Gastroesophageal sphincter (tissue), 4 donors: ENCODE measurements around the gene PIK3C2A. TPM values are rescaled to one million over a fixed set of nuclear protein-coding genes. Genes with fewer than 3 reads are reported as not detected.

Experiments used
- ATAC-seq: fragments of 150-250 bp; one replicate; pipeline ENCODE4 v1.9.1; 2016; ENCODE audit warnings: mild to moderate bottlenecking, moderate library complexity
- H3K27ac ChIP-seq, 4 donors: fragments of 200-600 bp; sonication (generic) in 3 of 4; 1 replicate in 3 of 4; 2 replicates in 1 of 4; pipeline ENCODE4 v1.5.1; 2016 to 2019
- H3K27me3 ChIP-seq: fragments of 200-600 bp; sonication (generic); one replicate; pipeline ENCODE4 v1.5.1; 2019
- H3K36me3 ChIP-seq, 2 donors: fragments of 200-600 bp; sonication (generic); one replicate each; pipeline ENCODE4 v1.5.1; 2019; ENCODE audit warnings: control low read depth in 1 of 2
- H3K4me1 ChIP-seq, 3 donors: fragments of 200-600 bp; sonication (generic); 1 replicate in 2 of 3; 2 replicates in 1 of 3; pipeline ENCODE4 v1.5.1; 2016 to 2019; ENCODE audit warnings: control low read depth in 2 of 3
- H3K4me3 ChIP-seq, 2 donors: fragments of 200-600 bp; sonication (generic); one replicate each; pipeline ENCODE4 v1.5.1; 2019; ENCODE audit warnings: mild to moderate bottlenecking in 1 of 2, moderate library complexity in 1 of 2
- H3K9me3 ChIP-seq, 3 donors: fragments of 200-600 bp; sonication (generic); one replicate each; pipeline ENCODE4 v1.5.1; 2017 to 2019; ENCODE audit warnings: control low read depth in 2 of 3
- CTCF ChIP-seq, 4 experiments: fragments of 200-600 bp in 2 of 4; fragments of 450-650 bp in 2 of 4; sonication (generic) in 1 of 4; IDR thresholded peaks; one replicate each; pipeline ENCODE4 v1.5.1; 2017 to 2019; ENCODE audit warnings: antibody characterized with exemption in 4 of 4, mild to moderate bottlenecking in 2 of 4, moderate library complexity in 2 of 4
- EP300 ChIP-seq: sonication (generic); formaldehyde crosslinking; IDR thresholded peaks from one replicate; pipeline ENCODE4 v1.6.1; 2017; ENCODE audit warnings: antibody characterized with exemption, mild to moderate bottlenecking
- POLR2A ChIP-seq, 2 donors: fragments of 450-650 bp; IDR thresholded peaks; one replicate each; pipeline ENCODE4 v1.6.1; 2017; ENCODE audit warnings: antibody characterized with exemption in 2 of 2, mild to moderate bottlenecking in 2 of 2, moderate library complexity in 1 of 2
- POLR2AphosphoS5 ChIP-seq: sonication (generic); formaldehyde crosslinking; IDR thresholded peaks from one replicate; pipeline ENCODE4 v1.6.1; 2017; ENCODE audit warnings: antibody characterized with exemption
- WGBS, 2 donors: methylation state at CpG; one replicate each; pipeline ENCODE4 v1.1.5; 2018; ENCODE audit warnings: low coverage in 1 of 2; 5-methylcytosine and 5-hydroxymethylcytosine counted together
- total RNA-seq, 4 donors: library from RNA; depleted of rRNA; stranded (reverse); fragments of >200 nt; gene quantifications; one replicate each; pipeline ENCODE4 v1.1.0, GENCODE V29; 2016

Gene PIK3C2A
- total RNA-seq, 4 donors from 2014 or later, result 68.2 to 104 (median 88.2) TPM

DNA sequence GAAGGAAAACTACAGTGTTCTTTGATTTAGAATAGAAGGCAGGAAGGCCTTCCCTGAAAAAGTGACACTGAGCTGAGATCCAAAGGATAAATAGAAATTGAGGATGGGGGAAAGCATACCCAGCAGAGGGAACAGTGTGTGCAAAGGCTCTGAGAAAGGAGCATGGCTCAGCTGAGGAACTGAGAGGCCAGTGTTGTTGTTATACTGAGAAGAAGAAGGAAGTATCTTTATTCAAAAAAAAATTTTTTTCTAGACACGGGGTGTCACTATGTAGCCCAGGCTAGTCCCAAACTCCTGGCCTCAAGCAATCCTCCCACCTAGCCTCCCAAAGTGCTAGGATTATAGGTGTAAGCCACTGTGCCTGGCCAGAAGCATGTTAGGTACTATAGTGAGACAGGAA lies 3.5 kb upstream of the PIK3C2A start:
- ATAC-seq, result no peak
- Histone ChIP-seq H3K36me3 (no peaks in the 10 kb centered on the region), H3K4me3 (no peak overlapping the region), H3K9me3 (no peaks in the 10 kb centered on the region), H3K27me3 (no peaks in the 10 kb centered on the region), H3K27ac (no peak overlapping the region), H3K4me1 (peaks cover 0 to 22% (median 5%) of the 10 kb centered on the region in 3 donors)
- TF ChIP-seq CTCF (IDR thresholded peaks at IDR 0.05) (no peak), POLR2A (IDR thresholded peaks at IDR 0.05) (no peak), POLR2AphosphoS5 (no peak), EP300 (no peak)
- WGBS, 2 donors, result 67 to 73% methylated on average over 1 of the region's 1 CpG

GRCh38 chr11:17209939-17210245 lies 2.1 kb upstream of the PIK3C2A start:
- TF ChIP-seq POLR2AphosphoS5 (no peak), POLR2A (IDR thresholded peaks at IDR 0.05) (no peak), CTCF (IDR thresholded peaks at IDR 0.05) (no peak), EP300 (no peak)
- Histone ChIP-seq H3K36me3 (no peaks in the 10 kb centered on the region), H3K9me3 (no peaks in the 10 kb centered on the region), H3K27me3 (no peaks in the 10 kb centered on the region), H3K4me1 (peaks cover 0 to 33% (median 5%) of the 10 kb centered on the region in 3 donors), H3K4me3 (no peak overlapping the region), H3K27ac (peak overlapping the region in 1 of 4 donors; percentile 99)
- 100% methylated on average over 1 of the region's 1 CpG for WGBS, 2 donors
- ATAC-seq, result no peak

DNA sequence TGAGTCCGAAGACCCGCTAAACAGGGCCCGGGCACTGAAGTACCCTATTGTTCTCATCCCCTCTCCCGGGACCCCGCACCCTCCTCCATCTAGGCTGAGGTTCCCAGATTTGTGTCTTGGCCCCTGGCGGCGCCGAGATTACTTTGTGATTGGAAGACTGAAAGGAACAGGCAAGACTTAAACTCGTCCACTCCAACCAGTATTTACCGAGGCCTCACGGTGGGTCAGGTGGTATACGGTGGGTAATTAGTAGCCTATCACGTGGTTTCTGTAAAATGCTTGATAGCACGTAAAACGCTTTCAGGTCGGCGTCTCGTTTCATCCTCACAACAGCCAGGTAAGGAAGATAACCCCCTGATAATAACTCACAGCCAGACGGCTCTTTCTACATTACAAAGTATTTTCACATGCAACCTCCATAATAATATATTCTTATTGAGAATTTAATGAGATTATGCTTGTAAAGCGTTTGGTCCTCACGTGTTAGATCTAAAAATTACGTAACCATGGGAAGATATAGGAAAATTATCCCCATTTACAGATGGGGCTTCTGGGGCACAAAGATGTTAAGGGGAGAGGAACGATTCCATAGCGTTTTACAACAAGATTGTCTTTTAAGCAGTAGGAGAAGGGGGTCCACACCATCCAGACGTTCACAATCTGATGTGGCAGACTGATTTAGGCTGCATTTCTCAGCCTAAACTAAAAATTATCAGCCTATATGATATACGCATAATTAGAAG lies 642 bp upstream of the PIK3C2A start:
- Histone ChIP-seq H3K36me3 (no peaks in the 10 kb centered on the region), H3K4me3 (peak overlapping the region; percentile 82 to 91), H3K27ac (peak overlapping the region; percentile 91 to 99 (median 98)), H3K9me3 (no peaks in the 10 kb centered on the region), H3K27me3 (no peaks in the 10 kb centered on the region), H3K4me1 (peaks cover 0 to 39% (median 5%) of the 10 kb centered on the region in 3 donors)
- peak; percentile 64 for ATAC-seq
- 5 to 6% methylated on average over 11 to 19 of the region's 26 CpGs for WGBS, 2 donors
- no peak for TF ChIP-seq CTCF (IDR thresholded peaks at IDR 0.05)
- TF ChIP-seq EP300, result no peak
- no peak for TF ChIP-seq POLR2A (IDR thresholded peaks at IDR 0.05)
- no peak for TF ChIP-seq POLR2AphosphoS5

- Histone ChIP-seq H3K27ac (peak overlapping the region in 3 of 4 donors; percentile 97 to 99 (median 98)), H3K9me3 (no peaks in the 10 kb centered on the region), H3K36me3 (no peaks in the 10 kb centered on the region), H3K27me3 (no peaks in the 10 kb centered on the region), H3K4me1 (peaks cover 0 to 43% (median 5%) of the 10 kb centered on the region in 3 donors), H3K4me3 (peak overlapping the region; percentile 82 to 91)
- 13 to 32% methylated on average over 1 to 2 of the region's 2 CpGs for WGBS, 2 donors
- TF ChIP-seq CTCF (IDR thresholded peaks at IDR 0.05) (no peak), EP300 (no peak), POLR2A (IDR thresholded peaks at IDR 0.05) (no peak), POLR2AphosphoS5 (no peak)
- no peak for ATAC-seq
Measured at GRCh38 chr11:17206463-17206862, 1.3 kb downstream of the PIK3C2A start.

DNA sequence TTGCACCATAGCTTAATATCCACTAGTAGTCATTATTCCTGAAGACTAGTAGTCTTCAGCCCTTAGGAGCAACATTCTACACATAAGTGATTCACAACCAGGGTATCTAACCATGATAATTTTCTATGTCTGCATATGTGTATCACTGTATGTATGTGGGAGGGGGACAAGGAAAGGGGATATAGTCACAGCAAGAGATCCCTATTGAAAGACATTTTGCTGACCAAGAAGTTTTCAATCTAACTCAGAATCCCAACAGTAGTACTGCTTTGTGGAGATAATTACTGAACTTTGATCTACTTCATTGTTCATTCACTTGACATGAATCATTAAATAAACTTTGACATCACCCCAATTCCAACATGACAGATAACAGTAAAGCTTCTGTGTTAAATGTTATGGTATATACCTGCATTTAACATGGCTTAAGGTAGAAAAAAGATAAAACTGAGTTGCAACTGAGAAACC lies 10.3 kb downstream of the PIK3C2A start:
- no peaks in the 10 kb centered on the region for H3K9me3 ChIP-seq
- H3K4me1 ChIP-seq, result peaks cover 0 to 8% (median 0%) of the 10 kb centered on the region in 3 donors
- no peak overlapping the region for H3K27ac ChIP-seq
- no peak overlapping the region for H3K4me3 ChIP-seq
- no peak for ATAC-seq
- peaks cover 0 to 18% of the 10 kb centered on the region in 2 donors for H3K36me3 ChIP-seq
- H3K27me3 ChIP-seq, result no peaks in the 10 kb centered on the region
- TF ChIP-seq POLR2AphosphoS5, result no peak
- no peak for TF ChIP-seq CTCF (IDR thresholded peaks at IDR 0.05)
- no peak for TF ChIP-seq EP300
- TF ChIP-seq POLR2A (IDR thresholded peaks at IDR 0.05), result no peak
